ENCODE measurements around the gene SH3D21.

DNA sequence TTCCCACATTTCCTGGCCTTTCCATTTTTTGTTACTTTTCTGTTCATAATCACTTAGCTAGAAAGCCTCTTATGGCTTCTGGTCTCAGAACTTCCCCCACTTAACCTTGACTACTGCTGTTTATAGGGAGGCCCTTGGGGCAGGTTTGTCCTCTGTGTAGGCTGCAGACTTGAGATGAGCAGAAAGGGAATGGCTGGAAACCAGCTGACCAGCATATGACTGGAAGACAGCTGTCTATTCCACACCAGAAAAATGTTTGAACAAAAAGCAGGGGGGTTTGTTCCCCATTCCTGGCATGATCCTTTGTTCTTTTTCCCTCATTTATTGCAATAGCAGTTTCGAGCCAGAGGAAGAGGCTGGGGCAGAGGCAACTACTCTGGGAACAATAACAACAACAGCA lies 4.9 kb upstream of the SH3D21 start:
- TF ChIP-seq EZH2 (IDR thresholded peaks at IDR 0.05; ENCODE audit: borderline replicate concordance, low read depth, low read length, severe bottlenecking) = no peak
- TF ChIP-seq, protein P1, sequence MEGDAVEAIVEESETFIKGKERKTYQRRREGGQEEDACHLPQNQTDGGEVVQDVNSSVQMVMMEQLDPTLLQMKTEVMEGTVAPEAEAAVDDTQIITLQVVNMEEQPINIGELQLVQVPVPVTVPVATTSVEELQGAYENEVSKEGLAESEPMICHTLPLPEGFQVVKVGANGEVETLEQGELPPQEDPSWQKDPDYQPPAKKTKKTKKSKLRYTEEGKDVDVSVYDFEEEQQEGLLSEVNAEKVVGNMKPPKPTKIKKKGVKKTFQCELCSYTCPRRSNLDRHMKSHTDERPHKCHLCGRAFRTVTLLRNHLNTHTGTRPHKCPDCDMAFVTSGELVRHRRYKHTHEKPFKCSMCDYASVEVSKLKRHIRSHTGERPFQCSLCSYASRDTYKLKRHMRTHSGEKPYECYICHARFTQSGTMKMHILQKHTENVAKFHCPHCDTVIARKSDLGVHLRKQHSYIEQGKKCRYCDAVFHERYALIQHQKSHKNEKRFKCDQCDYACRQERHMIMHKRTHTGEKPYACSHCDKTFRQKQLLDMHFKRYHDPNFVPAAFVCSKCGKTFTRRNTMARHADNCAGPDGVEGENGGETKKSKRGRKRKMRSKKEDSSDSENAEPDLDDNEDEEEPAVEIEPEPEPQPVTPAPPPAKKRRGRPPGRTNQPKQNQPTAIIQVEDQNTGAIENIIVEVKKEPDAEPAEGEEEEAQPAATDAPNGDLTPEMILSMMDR (IDR thresholded peaks at IDR 0.05; ENCODE audit: borderline replicate concordance, extremely low read depth, low read length, poor library complexity, severe bottlenecking) = no peak
